M059J (cell line): ENCODE results near the gene LAD1. TPM values are rescaled to one million over a fixed set of nuclear protein-coding genes. Genes with fewer than 3 reads are reported as not detected.

Source experiments
- DNase-seq: peaks from one replicate; pipeline ENCODE4 v3.0.0-alpha.2; 2012; ENCODE audit warnings: low read depth
- total RNA-seq: library from RNA; depleted of rRNA; stranded (reverse); fragments of >200 nt; shearing (Covaris generic); gene quantifications from 2 replicates; pipeline ENCODE4 v1.2.3, GENCODE V29; 2014; rRNA removed

Gene LAD1
- total RNA-seq: 0.07 TPM in 1 of 2 replicates, not detected in the other

- DNase-seq: no peak
These were observed at the start of gene LAD1 for GRCh38 chr1:201399018-201399351. TSS of gene LAD1 (minus strand) at chr1:201399324. CDS start at chr1:201399306, 18 bp downstream.

GRCh38 chr1:201447903-201448871 is 49.1 kb upstream of the LAD1 start:
- peak; percentile 67 for DNase-seq

- no peak for DNase-seq
These were observed 46.2 kb upstream of the LAD1 start for GRCh38 chr1:201445310-201445709.

- DNase-seq: peak; percentile 53
These were observed 45.7 kb upstream of the LAD1 start for GRCh38 chr1:201444792-201445191.

- DNase-seq: no peak
These were observed 44.6 kb upstream of the LAD1 start for GRCh38 chr1:201443747-201444146.

GRCh38 chr1:201436969-201437368 is 37.8 kb upstream of the LAD1 start:
- DNase-seq: no peak

- DNase-seq: peak; percentile 28
These were observed 37.3 kb upstream of the LAD1 start for GRCh38 chr1:201436393-201436792.

GRCh38 chr1:201434266-201434665 is 35.1 kb upstream of the LAD1 start:
- no peak for DNase-seq

GRCh38 chr1:201433609-201434008 is 34.5 kb upstream of the LAD1 start:
- no peak for DNase-seq

- DNase-seq: no peak
These were observed 31.7 kb upstream of the LAD1 start for GRCh38 chr1:201430776-201431175.

GRCh38 chr1:201429736-201430501 is 30.8 kb upstream of the LAD1 start:
- DNase-seq: no peak

- no peak for DNase-seq
These were observed 28.8 kb upstream of the LAD1 start for GRCh38 chr1:201427963-201428362.

GRCh38 chr1:201426479-201427310 is 27.6 kb upstream of the LAD1 start:
- peak; percentile 28 for DNase-seq

- DNase-seq: no peak
These were observed 25.0 kb upstream of the LAD1 start for GRCh38 chr1:201424146-201424545.

- DNase-seq: no peak
These were observed 24.5 kb upstream of the LAD1 start for GRCh38 chr1:201423655-201424054.

- no peak for DNase-seq
These were observed 23.4 kb upstream of the LAD1 start for GRCh38 chr1:201422436-201423030.

- DNase-seq: no peak
These were observed 22.9 kb upstream of the LAD1 start for GRCh38 chr1:201422026-201422425.

GRCh38 chr1:201421041-201421440 is 21.9 kb upstream of the LAD1 start:
- no peak for DNase-seq

GRCh38 chr1:201420608-201421002 is 21.5 kb upstream of the LAD1 start:
- no peak for DNase-seq

- peak; percentile 18 for DNase-seq
These were observed 20.9 kb upstream of the LAD1 start for GRCh38 chr1:201419746-201420607.
